Measurements from ENCODE around the gene WDR41.

The WDR41 gene

GRCh38 chr5:77423022-77423750 is 68.9 kb downstream of the WDR41 start:
- H3K27ac ChIP-seq = peak overlapping the region in 1 of 2 donors; percentile 64
- intact Hi-C loops (cut with DNase I; ENCODE audit: low total_unique reads) = loop anchor here (10.0 kb wide), 1 partner anchor 58 kb away; no protein-coding TSS in a partner anchor
- no peak for DNase-seq

GRCh38 chr5:77420940-77421339 is 71.2 kb downstream of the WDR41 start:
- peaks cover 0 to 66% (median 19%) of the 10 kb centered on the region in 4 donors for H3K4me1 ChIP-seq
- no peaks in the 10 kb centered on the region for H3K9me3 ChIP-seq
- DNase-seq = no peak
- H3K27me3 ChIP-seq = no peaks in the 10 kb centered on the region
- H3K4me3 ChIP-seq = no peak overlapping the region
- H3K27ac ChIP-seq = peak overlapping the region in 1 of 2 donors; percentile 86
- intact Hi-C loops (cut with DNase I; ENCODE audit: low total_unique reads) = loop anchor here (10.0 kb wide), 1 partner anchor 56 kb away; no protein-coding TSS in a partner anchor
- TF ChIP-seq, protein P1, sequence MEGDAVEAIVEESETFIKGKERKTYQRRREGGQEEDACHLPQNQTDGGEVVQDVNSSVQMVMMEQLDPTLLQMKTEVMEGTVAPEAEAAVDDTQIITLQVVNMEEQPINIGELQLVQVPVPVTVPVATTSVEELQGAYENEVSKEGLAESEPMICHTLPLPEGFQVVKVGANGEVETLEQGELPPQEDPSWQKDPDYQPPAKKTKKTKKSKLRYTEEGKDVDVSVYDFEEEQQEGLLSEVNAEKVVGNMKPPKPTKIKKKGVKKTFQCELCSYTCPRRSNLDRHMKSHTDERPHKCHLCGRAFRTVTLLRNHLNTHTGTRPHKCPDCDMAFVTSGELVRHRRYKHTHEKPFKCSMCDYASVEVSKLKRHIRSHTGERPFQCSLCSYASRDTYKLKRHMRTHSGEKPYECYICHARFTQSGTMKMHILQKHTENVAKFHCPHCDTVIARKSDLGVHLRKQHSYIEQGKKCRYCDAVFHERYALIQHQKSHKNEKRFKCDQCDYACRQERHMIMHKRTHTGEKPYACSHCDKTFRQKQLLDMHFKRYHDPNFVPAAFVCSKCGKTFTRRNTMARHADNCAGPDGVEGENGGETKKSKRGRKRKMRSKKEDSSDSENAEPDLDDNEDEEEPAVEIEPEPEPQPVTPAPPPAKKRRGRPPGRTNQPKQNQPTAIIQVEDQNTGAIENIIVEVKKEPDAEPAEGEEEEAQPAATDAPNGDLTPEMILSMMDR (IDR thresholded peaks at IDR 0.05) = no peak
- H3K36me3 ChIP-seq = no peaks in the 10 kb centered on the region

More at GRCh38 chr5:77423022-77423750, 68.9 kb downstream of the WDR41 start:
- TF ChIP-seq, protein P1 (IDR thresholded peaks at IDR 0.05) = no peak
- peaks cover 0 to 66% (median 26%) of the 10 kb centered on the region in 4 donors for H3K4me1 ChIP-seq
- no peaks in the 10 kb centered on the region for H3K27me3 ChIP-seq
- no peaks in the 10 kb centered on the region for H3K36me3 ChIP-seq
- H3K4me3 ChIP-seq = no peak overlapping the region
- no peaks in the 10 kb centered on the region for H3K9me3 ChIP-seq

DNA sequence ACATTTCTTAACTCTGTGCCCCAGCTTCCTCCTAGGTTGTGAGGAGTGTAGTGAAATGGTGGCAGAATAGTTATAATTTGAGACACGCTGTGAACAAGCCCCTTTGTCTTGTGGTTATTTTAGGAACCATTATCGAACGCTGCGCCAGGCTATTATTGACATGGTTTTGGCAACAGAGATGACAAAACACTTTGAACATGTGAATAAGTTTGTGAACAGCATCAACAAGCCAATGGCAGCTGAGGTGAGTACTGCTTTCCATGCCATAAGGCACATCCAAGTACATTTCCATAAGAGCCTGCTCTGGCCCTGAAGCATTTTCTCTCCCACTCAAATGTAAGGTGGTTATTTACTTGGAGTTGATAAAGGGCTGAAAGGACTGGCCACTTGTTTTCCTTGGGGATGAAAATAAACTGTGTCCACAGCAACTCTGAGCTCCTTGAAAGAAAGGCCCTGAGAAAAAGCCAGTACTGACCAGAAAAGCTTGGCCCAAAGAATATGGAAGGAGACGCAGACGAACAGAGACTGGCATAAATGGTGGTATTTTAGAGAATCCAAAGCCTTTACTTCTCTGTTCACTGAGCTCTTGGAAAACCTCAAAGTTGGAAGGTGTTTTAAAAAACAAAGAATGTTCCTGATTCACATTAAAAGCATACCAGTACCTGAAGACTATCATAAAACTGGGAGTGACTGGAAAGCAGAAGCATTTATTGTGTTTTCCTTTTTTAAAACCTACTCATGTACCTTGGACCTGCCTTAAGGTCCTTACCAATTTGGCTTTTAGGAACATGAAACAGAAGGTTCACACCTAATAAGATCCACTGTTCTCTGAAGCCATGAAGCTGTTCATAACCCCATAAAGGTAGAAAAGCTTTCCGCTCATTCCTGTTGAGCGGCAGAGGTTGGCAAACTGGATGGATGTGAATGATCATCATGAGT is 72.2 kb downstream of the WDR41 start:
- TF ChIP-seq, protein P1 (IDR thresholded peaks at IDR 0.05) = no peak
- Histone ChIP-seq H3K36me3 (no peaks in the 10 kb centered on the region), H3K4me1 (peaks cover 0 to 61% (median 18%) of the 10 kb centered on the region in 4 donors), H3K4me3 (no peak overlapping the region), H3K27ac (peak overlapping the region; percentile 76 to 86), H3K9me3 (no peaks in the 10 kb centered on the region), H3K27me3 (no peaks in the 10 kb centered on the region)
- no peak for DNase-seq
- intact Hi-C loops (cut with DNase I; ENCODE audit: low total_unique reads) = loop anchor here (10.0 kb wide), 1 partner anchor 55 kb away; no protein-coding TSS in a partner anchor

- DNase-seq = peak in 1 of 2 donors; percentile 80
- intact Hi-C loops (cut with DNase I; ENCODE audit: low total_unique reads) = no loop called here
- Histone ChIP-seq H3K27ac (peak overlapping the region; percentile 78 to 86), H3K4me1 (peaks cover 0 to 56% (median 18%) of the 10 kb centered on the region in 4 donors), H3K9me3 (no peaks in the 10 kb centered on the region), H3K4me3 (no peak overlapping the region), H3K27me3 (no peaks in the 10 kb centered on the region), H3K36me3 (no peaks in the 10 kb centered on the region)
- TF ChIP-seq, protein P1 (IDR thresholded peaks at IDR 0.05) = no peak
Observed at GRCh38 chr5:77418601-77419581, 73.2 kb downstream of the WDR41 start.

GRCh38 chr5:77418162-77418561 is 74.0 kb downstream of the WDR41 start:
- TF ChIP-seq, protein P1 (IDR thresholded peaks at IDR 0.05) = no peak

More at GRCh38 chr5:77418162-77418561, 74.0 kb downstream of the WDR41 start:
- intact Hi-C loops (cut with DNase I; ENCODE audit: low total_unique reads) = no loop called here
- no peaks in the 10 kb centered on the region for H3K9me3 ChIP-seq
- DNase-seq = no peak
- peaks cover 0 to 49% (median 16%) of the 10 kb centered on the region in 4 donors for H3K4me1 ChIP-seq
- no peaks in the 10 kb centered on the region for H3K27me3 ChIP-seq
- peak overlapping the region; percentile 78 to 86 for H3K27ac ChIP-seq
- no peak overlapping the region for H3K4me3 ChIP-seq
- H3K36me3 ChIP-seq = no peaks in the 10 kb centered on the region
